A673 (cell line): ENCODE measurements around the gene HBE1. TPM values are rescaled to one million over a fixed set of nuclear protein-coding genes. Genes with fewer than 3 reads are reported as not detected.

Source experiments
- BruUV-seq: library from RNA; stranded (reverse); fragments of 400-500 nt; replicated peaks from 2 replicates; lab custom pipeline; 2021; lab: Mats Ljungman, UMichigan
- CTCF ChIA-PET: fragments of 300-600 bp; sonication (Branson Sonifier 250); formaldehyde crosslinking; loops from one replicate; lab custom pipeline; 2022; ENCODE audit warnings: antibody characterized with exemption; lab: Charles Lee
- POLR2A ChIA-PET: fragments of 300-600 bp; sonication (Branson Sonifier 250); formaldehyde crosslinking; loops from one replicate; lab custom pipeline; 2022; ENCODE audit warnings: antibody characterized with exemption; ENCODE audit not compliant: low non-redundant PET; lab: Charles Lee
- DNase-seq: peaks from one replicate; pipeline ENCODE4 v3.0.0-alpha.2; 2015; ENCODE audit warnings: low spot score
- H3K27ac ChIP-seq: fragments of 200-600 bp; sonication (generic); 2 replicates; pipeline ENCODE4 v1.5.1; 2016; ENCODE audit warnings: mixed run types, low read depth, mild to moderate bottlenecking, mixed read lengths, antibody characterized with exemption, low read length; ENCODE audit not compliant: poor library complexity, severe bottlenecking
- H3K27me3 ChIP-seq: fragments of 200-600 bp; sonication (generic); replicated peaks from 2 replicates; pipeline ENCODE4 v1.6.1; 2017; ENCODE audit warnings: mixed run types, low read depth, mild to moderate bottlenecking, mixed read lengths, antibody characterized with exemption, low read length; ENCODE audit not compliant: insufficient read depth, poor library complexity
- H3K36me3 ChIP-seq: fragments of 200-600 bp; sonication (generic); 2 replicates; pipeline ENCODE4 v1.6.1; 2016; ENCODE audit warnings: mixed run types, mild to moderate bottlenecking, mixed read lengths, antibody characterized with exemption, low read length; ENCODE audit not compliant: insufficient read depth, poor library complexity, severe bottlenecking
- H3K4me1 ChIP-seq: fragments of 200-600 bp; sonication (generic); 2 replicates; pipeline ENCODE4 v1.6.1; 2017; ENCODE audit warnings: mixed run types, mild to moderate bottlenecking, mixed read lengths, antibody characterized with exemption, low read length; ENCODE audit not compliant: insufficient read depth, poor library complexity, severe bottlenecking
- H3K4me3 ChIP-seq: fragments of 200-600 bp; sonication (generic); 2 replicates; pipeline ENCODE4 v1.5.1; 2016; ENCODE audit warnings: low read depth, mixed run types, mild to moderate bottlenecking, mixed read lengths, low read length; ENCODE audit not compliant: poor library complexity, severe bottlenecking
- H3K9me3 ChIP-seq: fragments of 200-600 bp; sonication (generic); 2 replicates; pipeline ENCODE4 v1.6.1; 2016; ENCODE audit warnings: mixed run types, low read depth, mild to moderate bottlenecking, mixed read lengths, antibody characterized with exemption, low read length; ENCODE audit not compliant: poor library complexity, severe bottlenecking
- CTCF ChIP-seq: fragments of 300-800, 200-600 bp; sonication (generic); conservative IDR thresholded peaks from 2 replicates; pipeline ENCODE4 v1.5.1; 2017; ENCODE audit warnings: low read depth, mild to moderate bottlenecking, antibody characterized with exemption, low read length, moderate library complexity, mixed read lengths
- EZH2 ChIP-seq: fragments of 200-600 bp; sonication (generic); IDR thresholded peaks from 2 replicates; pipeline ENCODE4 v1.6.1; 2017; ENCODE audit warnings: borderline replicate concordance, low read depth, mild to moderate bottlenecking, mixed read lengths, antibody characterized with exemption, low read length; ENCODE audit not compliant: poor library complexity, severe bottlenecking
- intact Hi-C: fragments of 100-400 bp; cut with micrococcal nuclease; formaldehyde crosslinking; loops from one replicate; pipeline ENCODE4 v1.10.0; 2022; ENCODE audit not compliant: unreplicated experiment
- total RNA-seq: library from RNA; stranded (reverse); gene quantifications from 2 replicates; pipeline ENCODE4 v1.2.3, GENCODE V29; 2021

HBE1 gene
- total RNA-seq, 1 experiment from 2014 or later = not detected

GRCh38 chr11:5288906-5289550 lies 19.3 kb upstream of the HBE1 start:
- H3K9me3 ChIP-seq = no peaks in the 10 kb centered on the region
- no peaks in the 10 kb centered on the region for H3K36me3 ChIP-seq
- H3K27ac ChIP-seq = no peak overlapping the region
- CTCF ChIA-PET = no interaction called here
- no TSS peak for BruUV-seq
- H3K27me3 ChIP-seq = no peaks in the 10 kb centered on the region
- intact Hi-C loops = no loop called here
- no peak for TF ChIP-seq EZH2
- TF ChIP-seq CTCF = no peak
- no peak for DNase-seq
- POLR2A ChIA-PET = no interaction called here
- no peak overlapping the region for H3K4me3 ChIP-seq
- H3K4me1 ChIP-seq = no peaks in the 10 kb centered on the region

GRCh38 chr11:5288108-5288905 lies 18.6 kb upstream of the HBE1 start:
- DNase-seq = no peak
- TF ChIP-seq EZH2 = no peak
- TF ChIP-seq CTCF = no peak
- intact Hi-C loops = no loop called here
- no peaks in the 10 kb centered on the region for H3K36me3 ChIP-seq
- no peak overlapping the region for H3K4me3 ChIP-seq
- BruUV-seq = no TSS peak
- H3K27ac ChIP-seq = no peak overlapping the region
- CTCF ChIA-PET = no interaction called here
- H3K9me3 ChIP-seq = no peaks in the 10 kb centered on the region
- POLR2A ChIA-PET = no interaction called here
- no peaks in the 10 kb centered on the region for H3K27me3 ChIP-seq
- H3K4me1 ChIP-seq = no peaks in the 10 kb centered on the region

GRCh38 chr11:5286901-5287300 lies 17.2 kb upstream of the HBE1 start:
- Histone ChIP-seq H3K4me3 (no peak overlapping the region), H3K27me3 (no peaks in the 10 kb centered on the region), H3K36me3 (no peaks in the 10 kb centered on the region), H3K27ac (no peak overlapping the region), H3K4me1 (no peaks in the 10 kb centered on the region), H3K9me3 (no peaks in the 10 kb centered on the region)
- no peak for DNase-seq
- no peak for TF ChIP-seq CTCF
- no TSS peak for BruUV-seq
- intact Hi-C loops = no loop called here
- CTCF ChIA-PET = no interaction called here
- POLR2A ChIA-PET = no interaction called here
